PC-9 (cell line): Measurements from ENCODE around the gene ISOC1.

Experiments
- CTCF ChIP-seq: fragments of 200-600 bp; sonication (generic); conservative IDR thresholded peaks from 2 replicates; pipeline ENCODE4 v1.6.1; 2017; ENCODE audit warnings: mixed run types, antibody characterized with exemption, mild to moderate bottlenecking, moderate library complexity
- EZH2 ChIP-seq: fragments of 200-600 bp; sonication (generic); IDR thresholded peaks from 2 replicates; pipeline ENCODE4 v1.8.0; 2017; ENCODE audit warnings: antibody characterized with exemption, low read depth

- TF ChIP-seq CTCF: no peak
- no peak for TF ChIP-seq EZH2
Observed at GRCh38 chr5:129116797-129117196, 22.2 kb downstream of the ISOC1 start.
